Suppressor macrophage treated with lipopolysaccharide for 4 hours (primary cell): Measurements from ENCODE around the gene IQSEC1.
"Not testable (repeated sequence)": the region's sequence is repeated elsewhere in the genome, so short reads cannot be mapped to it uniquely, and the experiment has no call there.

Source experiments
- DNase-seq: peaks from one replicate; pipeline ENCODE4 v3.0.0-alpha.2; 2020

Gene IQSEC1

DNA sequence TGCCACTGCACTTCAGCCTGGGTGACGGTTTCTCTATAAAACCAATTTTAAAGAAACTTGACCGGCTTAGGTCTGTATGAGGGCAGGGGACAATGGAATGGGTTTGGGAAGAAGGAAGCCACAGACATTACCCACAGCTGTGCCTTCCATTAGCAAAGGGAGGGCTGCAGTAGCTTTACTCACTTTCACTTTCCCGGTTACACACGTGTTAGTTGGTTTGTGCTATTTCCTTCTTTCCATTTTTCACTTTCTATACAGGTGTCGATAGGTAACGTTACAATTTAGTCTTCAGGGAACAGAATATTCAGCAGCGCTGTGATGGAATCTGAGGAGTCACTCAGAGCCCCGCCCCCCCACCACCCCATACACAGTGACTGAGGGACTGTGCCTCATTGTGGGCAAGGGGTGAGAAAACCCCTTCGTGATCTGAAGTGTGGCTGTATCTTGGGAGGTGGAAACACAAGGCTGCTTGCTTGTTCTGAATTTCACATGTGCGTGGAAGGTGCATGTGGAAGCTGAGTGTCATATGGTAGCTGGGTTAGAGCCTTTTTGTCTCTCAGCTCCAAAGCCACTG is 187.0 kb downstream of the IQSEC1 start:
- no peak for DNase-seq

DNA sequence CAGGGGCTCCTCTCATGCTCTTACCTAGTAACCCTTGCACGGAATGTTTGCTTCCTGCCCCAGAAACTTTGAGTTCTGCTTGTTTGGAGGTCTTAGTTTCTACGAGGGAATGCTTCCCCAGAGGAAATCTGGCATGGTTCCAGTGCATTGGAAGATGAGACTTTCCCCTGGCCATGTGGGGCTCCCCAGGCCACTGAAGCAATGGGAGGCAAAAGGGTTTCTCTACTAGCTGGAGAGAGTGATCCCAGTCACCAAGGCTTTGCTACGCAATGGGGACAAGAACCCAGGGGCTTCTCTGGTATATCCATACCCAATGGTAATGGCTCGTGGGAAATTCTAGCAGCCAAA is 187.7 kb downstream of the IQSEC1 start:
- DNase-seq: no peak

DNA sequence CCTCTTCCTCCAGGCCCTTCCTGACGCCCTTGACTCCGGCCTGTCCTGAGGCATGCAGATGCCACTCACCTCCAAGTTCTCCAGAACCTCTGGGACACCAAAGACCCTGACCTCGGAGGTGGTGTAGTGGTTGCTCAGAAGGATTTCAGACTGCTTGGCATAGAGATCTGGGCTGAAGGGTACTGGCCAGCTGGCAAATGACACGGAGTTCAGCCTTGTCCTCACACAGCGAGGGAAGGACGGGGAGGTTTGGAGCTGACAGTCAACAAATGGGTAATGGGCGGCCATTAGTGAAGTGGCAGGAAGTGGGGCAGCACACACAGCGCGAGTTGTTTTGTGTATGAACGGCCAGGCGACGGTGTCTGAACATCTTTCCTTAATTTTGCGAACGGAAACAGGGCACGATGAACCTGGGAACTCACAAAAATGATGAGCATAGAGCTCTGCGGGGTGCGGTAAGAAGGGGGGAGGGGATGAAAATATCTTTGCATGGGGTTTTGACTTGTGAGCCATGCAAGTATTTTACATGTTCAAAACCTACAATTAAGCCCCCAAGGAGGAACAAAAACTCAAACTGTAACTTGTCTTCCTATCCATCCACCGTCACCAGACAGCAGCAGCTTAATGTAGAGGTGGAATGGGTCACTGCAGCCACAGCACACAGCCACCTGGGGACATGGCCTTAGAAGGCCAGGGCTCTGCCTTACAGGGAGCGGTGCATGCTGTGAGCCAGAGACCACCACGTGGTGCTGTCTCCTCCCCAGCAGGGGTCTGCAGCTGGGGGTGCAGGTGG is 188.2 kb downstream of the IQSEC1 start:
- no peak for DNase-seq

DNA sequence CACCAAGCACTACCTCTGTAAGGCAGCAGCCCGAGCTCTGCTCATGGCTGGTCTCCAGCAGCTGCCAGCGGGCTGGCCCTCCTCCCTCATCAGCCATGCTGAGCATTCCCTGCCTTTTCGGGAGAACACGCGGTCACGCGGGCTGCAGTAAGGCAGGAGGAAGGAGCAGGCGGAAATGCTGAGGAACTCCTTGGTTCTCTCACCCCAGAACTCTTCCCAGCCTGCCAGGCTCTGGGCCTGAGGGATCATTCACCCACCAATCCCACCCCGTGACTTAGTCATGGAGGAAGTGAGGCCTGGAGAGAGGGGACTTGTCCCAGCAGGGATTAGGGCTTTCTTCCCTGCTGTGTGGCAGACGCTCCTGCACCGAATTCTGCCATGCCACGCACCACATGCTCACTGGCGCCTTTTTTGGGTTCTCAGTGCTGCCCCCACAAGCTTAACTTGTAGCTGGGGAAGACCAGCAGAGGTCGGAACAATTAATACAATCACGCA is 189.0 kb downstream of the IQSEC1 start:
- DNase-seq: no peak

DNA sequence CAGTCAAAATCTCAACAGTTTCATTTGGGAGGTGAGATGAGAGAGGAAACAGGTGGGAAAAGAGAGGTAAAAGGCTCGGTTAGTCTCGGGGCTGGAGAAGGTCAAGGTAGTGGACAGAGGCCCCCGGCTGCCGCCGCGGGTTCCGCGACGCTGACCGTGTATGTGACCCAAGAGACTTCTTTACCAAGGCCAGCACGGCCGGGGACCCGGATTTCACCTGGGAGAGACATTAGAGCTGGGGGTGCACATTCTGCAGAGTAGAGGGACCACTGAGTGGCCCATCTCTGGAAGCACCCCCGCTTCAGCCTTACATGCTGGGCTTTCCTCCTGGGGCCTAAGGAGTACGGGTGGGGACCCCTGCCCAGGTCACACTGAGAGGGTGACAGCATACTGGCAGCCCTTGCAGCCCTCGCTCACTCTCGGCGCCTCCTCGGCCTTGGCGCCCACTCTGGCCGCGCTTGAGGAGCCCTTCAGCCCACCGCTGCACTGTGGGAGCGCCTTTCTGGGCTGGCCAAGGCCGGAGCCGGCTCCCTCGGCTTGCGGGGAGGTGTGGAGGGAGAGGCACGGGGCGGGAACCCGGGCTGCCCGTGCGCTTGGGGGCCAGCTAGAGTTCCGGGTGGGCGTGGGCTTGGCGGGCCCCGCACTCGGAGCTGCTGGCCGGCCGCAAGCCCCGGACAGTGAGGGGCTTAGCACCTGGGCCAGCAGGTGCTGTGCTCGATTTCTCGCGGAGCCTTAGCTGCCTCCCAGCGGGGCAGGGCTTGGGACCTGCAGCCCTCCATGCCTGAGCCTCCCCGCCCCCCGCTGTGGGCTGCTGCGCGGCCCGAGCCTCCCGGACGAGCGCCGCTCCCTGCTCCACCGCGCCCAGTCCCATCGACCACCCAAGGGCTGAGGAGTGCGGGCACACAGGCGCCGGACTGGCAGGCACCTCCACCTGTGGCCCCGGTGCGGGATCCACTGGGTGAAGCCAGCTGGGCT is 190.6 kb downstream of the IQSEC1 start:
- no peak for DNase-seq

DNA sequence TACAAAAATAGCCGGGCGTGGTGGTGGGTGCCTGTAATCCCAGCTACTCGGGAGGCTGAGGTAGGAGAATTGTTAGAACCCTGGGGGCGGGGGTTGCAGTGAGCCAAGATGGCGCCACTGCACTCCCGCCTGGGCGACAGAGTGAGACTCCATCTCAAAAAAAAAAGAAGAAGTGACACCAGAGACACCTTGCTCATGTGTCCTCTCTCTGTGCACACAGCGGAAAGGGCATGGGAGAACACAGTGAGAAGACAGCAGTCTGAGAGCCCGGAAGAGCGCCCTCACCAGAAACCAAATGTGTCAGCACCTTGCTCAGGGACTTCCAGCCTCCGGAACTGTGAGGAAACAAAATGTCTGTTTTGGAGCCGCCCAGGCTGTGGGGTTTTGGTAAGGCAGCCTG is 191.4 kb downstream of the IQSEC1 start:
- not testable (repeated sequence) for DNase-seq

DNA sequence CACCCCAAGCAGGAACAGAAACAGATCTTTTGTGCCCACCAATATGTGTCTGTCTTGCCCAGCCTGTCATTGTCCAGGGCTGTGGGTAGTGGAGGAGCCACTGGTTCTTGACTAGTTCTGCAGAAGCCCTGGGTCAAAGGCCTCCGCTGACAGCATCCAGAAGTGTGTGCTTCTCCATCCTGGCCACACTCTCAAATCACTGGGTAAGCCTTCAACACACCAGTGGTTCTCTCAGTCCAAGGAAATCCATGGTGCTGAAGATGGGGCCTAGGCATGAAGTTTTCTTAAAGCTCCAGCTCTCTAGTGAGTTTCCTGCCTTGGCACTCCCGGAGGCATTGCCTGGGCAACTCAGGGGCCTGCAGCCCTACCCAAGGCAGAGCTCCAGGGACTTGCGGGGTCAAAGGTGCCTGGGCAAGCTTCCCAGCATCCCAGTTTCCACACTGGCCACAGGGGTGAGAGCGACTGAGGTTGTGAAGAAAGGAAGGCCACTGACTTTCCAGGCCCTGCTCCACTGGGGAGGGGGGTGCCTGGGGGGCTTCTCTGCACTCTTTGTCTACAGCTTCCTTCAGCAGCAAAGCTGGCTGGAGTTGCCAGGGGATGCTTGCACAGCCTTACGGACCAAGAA is 193.9 kb downstream of the IQSEC1 start:
- DNase-seq: no peak

DNA sequence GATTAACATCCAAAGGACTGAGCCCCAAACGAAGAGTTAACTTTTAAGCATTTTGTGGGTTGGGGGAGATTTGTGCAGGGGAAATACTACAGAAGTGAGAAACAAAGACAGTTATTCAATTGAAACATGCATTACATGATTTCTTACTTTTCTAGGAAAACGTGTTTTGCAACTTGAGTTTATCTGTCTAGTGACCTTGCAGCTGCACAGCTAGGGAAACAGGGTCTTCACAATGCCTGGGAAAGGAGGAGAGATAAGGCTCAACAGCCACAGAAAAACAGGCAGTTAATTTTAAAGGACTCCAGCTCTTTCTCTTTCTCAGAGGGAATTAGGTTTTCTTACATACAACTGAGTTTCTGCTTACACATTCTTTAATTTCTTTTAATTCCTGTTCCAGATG is 194.5 kb downstream of the IQSEC1 start:
- DNase-seq: not testable (repeated sequence)

DNA sequence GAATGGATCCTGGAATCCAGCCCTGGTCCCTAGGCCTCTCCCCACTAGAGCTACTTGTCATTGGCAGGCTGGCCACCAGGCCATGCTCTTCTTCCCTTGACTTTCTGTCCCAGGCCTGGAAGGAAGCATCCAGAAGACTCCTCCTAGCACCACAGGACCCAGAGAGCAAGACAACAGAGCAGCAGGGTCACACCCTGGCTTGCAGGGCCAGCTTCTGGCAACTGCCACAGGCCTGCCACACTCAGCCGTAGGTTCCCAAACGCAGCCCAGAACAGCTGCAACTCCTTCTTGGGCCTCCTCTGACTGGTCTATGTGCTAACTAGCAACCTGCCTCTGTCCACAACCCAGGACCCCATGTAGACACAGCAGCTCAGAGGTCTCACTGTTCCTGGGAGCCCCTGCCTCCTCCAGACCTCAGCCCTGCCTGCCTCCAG is 195.1 kb downstream of the IQSEC1 start:
- DNase-seq: no peak

DNA sequence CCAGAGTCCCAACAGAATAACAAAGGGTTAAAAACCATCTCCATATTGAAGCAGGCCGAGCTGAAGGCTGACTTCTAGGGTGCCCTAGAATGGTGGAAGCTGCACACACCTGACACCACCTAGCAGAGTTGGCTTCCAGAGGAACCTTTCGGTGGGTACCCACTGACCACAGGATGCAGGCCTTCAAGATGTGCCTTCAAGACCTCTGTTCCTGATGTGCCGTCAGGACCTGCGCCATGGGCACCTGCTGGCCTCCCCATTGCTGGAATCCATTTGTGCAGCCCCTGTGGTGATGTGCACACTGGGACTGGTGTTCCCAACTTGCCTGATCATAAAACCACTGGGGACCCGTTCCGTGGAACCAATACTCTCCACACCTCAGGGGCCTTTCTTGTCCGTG is 196.2 kb downstream of the IQSEC1 start:
- DNase-seq: no peak

DNA sequence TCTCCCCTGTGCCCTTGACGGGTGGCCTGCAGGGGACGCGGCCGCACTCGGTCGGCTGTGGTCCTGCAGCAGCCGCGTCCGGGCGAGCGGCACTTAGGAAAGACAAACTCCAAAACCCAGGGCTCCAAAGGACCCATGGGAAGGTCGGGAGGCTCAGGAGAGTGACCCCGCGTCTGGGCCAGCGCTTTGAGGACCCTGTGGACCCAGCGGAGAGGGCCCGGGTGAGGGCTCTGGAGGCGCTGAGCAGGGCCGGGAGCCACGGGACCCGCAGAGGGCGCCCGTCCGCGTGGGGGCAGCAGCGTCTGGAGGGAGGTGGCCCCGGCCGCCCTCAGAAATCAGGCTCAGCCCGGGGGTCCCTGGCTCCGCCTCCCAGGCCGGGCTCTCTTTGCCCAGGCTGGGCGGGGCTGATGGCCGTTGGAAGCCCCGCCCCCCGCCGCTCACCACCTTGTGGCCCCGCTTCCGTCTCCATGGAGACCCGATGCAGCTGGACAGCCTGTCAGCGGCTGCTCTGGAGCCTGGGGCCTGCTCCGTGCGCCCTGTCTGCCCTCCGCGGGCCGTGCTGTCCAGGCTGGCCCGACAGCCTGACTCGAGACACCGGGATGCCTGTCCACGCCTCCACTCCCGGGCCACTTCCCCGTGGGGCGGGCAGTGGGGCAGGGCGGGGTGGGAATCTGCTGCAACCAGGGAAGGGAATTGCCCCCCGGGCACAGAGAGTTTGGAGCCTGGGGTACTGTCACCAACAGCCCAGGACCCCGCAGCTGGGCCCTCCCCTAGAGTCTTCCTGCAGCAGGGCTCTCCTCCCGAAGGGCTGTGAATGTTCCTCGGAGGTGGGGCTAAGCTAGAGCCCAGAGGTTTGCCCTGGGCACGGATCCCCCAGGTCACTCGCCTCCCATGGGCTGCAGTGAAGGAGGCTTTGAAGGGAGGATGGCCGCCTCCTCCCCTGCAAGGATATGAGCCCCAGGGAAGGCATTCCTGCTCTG is 197.1 kb downstream of the IQSEC1 start:
- peak; percentile 21 for DNase-seq

DNA sequence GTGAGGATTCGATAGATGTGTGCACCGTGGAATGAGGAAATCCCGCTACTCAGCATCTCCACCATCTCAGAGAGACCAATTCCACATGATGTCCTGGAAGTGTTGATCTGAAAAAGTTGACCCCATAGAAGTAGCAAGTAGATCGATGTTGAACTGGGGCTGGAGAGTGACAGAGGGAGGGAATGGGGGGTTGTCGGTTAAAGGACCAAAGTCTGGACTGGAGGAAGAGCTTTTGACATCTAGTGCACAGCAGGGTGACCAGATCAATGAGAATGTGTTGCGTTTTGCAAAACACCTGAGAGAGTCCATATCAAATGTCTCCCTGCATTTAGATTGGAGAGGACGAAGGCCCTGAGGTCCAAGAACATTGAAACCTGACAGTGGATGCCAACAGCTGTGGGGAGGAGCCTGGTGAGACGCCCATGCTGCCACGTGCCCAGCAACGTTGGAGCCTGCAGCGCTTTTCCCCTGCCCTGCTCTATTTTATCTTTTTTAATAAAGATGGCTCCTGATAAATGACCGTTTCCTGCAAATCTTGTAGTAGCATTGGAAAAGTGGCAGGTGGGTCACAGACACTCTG is 201.7 kb downstream of the IQSEC1 start:
- no peak for DNase-seq

DNA sequence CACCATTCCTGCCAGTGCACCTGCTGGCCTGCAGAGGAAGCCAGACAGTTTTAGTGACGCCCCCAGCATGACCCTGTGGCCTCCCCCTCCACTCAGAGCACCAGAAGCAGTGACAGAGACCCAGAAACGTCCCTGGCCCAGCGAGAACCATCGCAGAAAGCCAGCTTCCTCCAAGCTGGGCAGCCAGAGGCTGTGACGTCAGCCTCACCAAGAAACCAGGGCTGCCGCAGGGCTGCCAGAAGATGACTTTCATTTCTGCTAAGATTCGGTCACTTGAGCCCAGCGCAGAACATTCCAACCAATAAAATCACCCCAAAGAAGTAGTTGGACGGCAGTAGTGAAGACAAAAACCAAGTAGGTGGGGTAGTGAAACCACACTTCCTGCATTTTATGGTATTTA is 202.3 kb downstream of the IQSEC1 start:
- peak; percentile 77 for DNase-seq

DNA sequence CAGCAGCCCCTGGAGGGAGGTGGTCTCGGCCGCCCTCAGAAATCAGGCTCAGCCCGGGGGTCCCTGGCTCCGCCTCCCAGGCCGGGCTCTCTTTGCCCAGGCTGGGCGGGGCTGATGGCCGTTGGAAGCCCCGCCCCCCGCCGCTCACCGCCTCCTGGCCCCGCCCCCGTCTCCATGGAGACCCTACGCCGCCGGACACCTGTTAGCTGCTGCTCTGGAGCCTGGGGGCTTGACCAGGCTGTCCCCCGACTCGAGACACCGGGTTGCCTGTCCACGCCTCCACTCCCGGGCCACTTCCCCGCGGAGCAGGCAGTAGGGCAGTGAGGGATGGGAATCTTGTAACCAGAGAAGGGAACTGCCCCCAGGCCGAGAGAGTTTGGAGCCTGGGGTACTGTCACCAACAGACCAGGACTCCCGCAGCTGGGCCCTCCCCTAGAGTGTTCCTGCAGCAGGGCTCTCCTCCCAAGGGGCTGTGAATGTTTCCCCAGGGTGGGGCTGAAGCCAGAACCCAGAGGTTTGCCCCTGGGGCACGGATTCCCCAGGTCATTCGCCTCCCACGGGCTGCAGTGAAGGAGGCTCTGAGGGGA is 204.1 kb downstream of the IQSEC1 start:
- no peak for DNase-seq

DNA sequence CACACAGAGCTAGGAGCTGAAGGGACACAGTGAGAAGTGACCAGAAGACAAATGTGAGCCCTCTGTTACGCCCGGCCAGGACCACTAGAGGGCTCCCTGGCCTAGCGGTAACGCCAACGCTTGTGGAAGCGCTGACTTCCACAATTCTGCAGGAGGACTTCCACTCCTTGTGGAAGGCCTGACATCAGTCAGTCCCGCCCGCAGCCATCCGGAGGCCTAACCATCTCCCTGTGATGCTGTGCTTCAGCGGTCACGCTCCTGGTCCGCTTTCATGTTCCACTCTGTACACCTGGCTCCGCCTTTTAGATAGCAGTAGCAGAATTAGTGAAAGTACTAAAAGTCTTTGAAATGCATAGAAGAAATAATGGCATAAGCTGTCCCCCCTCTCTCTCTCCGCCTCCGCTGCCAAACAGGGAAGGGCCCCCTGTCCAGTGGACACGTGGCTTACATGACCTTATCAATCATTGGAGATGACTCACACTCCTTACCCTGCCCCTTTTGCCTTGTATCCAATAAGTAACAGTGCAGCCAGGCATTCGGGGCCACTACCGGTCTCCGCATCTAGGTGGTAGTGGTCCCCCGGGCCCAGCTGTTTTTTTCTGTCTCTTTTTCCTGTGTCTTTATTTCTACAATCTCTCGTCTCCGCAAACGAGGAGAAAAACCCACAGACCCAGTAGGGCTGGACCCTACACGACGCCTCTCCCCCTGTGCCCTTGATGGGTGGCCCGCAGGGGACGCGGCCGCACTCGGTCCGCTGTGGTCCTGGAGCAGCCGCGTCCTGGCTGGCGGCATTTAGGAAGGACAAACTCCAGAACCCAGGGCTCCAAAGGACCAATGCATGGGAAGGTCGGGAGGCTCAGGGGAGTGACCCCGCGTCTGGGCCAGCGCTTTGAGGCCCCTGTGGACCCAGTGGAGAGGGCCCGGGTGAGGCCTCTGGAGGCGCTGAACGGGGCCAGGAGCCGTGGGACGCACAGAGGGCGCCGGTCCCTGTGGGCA is 204.9 kb downstream of the IQSEC1 start:
- peak; percentile 96 for DNase-seq

DNA sequence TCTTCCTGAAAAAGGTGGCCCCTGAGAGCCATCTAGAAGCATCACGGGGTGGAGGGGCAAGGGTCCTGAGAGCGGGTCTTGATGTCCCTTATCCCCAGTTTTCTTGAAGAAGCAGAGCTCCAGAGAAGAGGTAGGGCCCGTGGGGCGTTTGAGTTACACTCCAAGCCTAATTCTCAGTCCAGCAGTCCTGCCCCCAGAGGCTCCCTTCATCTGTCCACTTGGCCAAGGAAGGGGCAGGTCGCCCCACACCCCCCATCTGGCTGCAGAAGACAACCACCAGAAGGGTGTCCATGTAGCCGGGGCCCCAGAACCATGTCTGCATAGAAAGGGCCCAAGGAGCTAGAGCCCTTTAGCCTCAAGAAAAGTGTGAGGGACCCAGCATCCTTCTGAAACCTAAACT is 206.4 kb downstream of the IQSEC1 start:
- no peak for DNase-seq

DNA sequence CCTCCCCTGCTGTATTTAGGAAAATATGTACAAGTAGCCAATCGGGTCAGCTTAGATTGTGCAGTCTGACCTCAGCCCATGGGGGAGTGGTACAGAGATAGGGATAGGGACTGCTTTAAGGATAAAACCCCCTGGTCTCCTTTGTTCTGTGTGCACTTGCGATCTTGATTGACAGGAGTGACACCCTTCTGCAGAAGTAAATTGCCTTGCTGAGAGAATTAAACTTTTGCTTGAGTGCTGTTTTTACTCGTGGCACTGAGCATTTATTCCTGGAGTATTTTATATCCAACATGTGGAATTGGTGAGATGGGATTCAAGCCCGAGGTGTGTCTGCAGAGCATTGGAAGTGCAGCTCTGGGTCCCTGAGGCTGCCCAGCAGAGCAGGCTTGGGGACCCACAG is 208.0 kb downstream of the IQSEC1 start:
- no peak for DNase-seq

DNA sequence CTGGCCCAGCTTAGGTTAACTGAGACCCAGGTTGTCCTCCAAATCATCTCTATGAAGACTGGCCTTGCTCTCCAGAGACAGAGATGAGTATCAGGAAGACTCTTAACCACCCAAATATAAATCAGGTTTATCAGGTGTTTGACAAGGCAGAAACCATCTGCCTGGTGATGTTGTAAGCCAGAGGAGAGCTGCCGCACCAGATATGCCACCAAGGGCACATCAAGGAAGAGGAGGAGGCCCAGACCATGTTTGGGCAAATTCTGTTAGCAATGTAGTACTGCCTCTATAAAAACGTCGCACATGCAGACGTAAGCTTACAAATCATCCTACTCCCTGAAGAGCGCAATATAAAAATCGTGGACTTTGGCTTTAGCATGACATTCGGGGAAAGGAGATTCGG is 210.8 kb downstream of the IQSEC1 start:
- no peak for DNase-seq

DNA sequence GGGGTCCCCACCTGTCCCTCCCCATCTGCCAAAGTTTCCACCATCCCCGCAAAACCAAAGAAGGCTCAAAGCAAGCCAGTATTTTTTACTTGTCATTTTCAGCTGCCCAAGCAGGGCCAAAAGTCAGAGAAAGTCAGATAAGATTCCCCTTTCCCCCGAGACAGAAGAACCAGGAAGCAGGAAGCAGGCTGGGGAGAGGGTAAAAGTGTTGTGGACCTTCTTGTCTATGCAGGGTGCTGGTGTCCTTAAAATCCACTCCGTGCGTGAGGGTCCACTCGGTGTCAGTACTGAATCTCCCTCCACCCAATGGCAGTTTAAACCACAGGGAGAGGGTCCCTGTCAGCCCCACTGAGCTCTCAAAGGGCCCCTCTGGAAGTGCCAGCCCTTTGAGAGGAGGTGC is 211.6 kb downstream of the IQSEC1 start:
- DNase-seq: no peak

DNA sequence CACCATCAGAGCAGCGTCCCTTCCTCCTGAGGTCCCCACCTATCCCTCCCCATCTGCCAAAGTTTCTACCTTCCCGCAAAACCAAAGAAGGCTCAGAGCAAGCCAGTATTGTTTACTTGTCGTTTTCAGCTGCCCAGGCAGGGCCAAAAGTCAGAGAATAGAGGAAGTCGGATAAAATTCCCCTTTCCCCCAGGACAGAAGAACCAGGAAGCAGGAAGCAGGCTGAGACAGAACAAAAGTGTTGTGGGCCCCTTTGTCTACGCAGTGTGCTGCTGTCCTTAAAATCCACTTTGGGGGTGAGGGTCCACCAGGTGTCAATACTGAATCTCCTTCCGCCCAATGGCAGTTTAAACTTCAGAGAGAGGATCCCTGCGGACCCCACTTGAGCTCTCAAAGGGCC is 213.4 kb downstream of the IQSEC1 start:
- no peak for DNase-seq
